Limb (tissue), 2 donors: ENCODE measurements around the gene CRIP1.

Experiments used
- DNase-seq, 2 donors: peaks; one replicate each; pipeline ENCODE4 v3.0.0-alpha.2; 2016; ENCODE audit errors: extremely low spot score in 2 of 2

The CRIP1 gene

DNA sequence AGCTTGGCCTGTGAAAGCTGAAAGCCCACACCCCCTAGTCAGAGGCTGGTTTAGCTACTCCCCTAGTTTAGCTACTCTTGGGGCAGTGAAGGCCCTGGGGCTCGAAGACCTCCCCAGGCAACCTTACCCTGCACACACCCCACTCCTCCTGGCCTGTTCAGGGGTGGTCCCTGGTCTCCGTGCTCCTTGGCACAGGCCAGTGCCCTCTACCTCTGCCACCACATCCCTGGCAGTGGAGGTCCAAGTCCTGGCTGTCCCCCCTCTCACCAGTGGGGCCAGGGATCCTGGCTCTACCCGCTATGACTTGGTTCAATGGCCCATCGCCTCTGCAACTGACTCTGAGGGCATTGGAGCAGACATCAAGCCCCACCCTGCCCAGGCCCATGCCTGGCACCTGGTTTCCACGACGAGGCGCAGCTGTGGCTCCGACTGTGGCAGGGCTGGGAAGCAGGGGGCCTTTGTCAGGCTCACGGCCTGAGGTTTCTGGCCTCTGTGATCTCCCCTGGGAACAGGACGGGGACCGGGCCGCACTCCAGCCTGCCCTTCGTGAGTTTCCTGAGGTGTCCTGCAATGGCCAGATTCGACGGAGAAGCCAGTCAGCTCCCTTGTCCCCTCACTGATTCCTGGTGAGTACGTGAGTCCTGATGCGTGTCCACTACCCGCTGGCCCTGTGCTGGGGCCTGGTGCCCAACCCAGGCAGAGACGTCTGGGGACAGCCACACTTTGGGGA is 45.4 kb downstream of the CRIP1 start:
- no peak for DNase-seq

DNA sequence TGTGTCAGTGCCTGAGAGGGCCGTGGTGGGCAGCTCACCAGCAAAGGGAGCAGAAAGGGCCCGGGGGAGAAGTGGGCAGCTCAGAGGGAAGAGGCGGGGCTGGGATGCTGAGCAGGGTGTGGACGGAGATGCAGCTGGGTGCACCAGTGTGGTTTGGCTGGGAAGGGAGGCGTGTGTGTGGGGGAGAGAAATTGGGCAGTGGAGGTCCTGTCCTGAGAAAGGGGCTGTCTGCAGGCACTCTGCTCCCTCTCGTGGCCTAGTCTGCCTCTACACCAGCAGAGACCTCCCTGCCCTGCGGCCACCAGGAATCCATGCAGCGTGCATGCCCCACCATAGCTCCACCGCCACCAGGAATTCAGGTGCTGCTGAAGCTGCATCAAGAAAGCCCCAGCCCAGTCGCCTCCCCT is 46.1 kb downstream of the CRIP1 start:
- DNase-seq, result no peak

DNA sequence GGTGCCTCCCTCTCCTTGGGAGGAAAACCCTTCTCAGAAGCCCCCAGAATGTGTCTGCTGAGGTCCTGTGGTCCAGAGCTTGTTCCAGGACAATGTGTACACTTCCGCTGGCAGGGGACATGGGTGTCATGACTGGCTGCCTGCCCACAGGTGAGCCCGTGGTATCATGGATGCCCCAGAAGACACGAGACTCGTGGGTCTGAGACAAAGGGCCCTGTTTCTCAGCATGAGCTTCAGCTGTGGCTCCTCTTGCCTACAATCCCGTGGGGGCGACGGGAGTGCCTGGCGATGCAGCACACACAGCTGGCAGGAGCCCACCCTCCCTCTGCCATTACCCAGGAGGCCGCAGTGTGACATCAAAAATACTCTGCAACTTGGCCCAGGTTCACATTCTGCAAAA is 46.7 kb downstream of the CRIP1 start:
- DNase-seq, result no peak

DNA sequence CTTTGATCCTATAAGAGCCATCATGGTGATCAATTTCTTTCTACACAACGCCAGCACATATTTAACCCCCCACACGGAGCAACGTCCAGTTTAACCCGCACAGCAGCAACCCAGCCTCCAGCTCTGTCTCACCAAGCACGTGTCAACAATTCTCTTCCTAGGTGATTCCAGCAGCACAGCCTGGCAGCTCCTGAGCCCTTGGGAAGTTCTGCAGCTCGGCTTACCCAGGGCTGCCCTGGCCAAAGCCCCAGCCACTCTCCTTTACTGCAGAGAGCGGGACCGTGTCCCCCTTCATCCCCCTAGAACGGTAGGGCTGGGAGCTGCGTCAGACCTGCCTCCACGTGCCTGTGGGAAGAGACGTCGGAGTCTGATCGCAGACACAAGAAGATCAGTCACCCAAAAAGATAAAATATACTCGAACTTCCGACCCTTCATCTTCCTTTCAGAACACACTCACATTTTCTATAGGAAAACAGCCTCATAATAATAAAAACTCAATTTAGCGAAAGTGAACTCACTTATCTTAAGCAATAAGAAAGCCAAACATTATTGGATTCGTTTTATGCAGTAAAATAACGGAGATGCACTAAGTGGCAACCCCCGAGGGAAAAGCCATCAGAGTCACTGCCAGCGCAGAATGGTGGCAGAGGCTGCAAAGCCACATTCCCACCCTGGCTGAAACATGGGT is 47.3 kb downstream of the CRIP1 start:
- no peak for DNase-seq

DNA sequence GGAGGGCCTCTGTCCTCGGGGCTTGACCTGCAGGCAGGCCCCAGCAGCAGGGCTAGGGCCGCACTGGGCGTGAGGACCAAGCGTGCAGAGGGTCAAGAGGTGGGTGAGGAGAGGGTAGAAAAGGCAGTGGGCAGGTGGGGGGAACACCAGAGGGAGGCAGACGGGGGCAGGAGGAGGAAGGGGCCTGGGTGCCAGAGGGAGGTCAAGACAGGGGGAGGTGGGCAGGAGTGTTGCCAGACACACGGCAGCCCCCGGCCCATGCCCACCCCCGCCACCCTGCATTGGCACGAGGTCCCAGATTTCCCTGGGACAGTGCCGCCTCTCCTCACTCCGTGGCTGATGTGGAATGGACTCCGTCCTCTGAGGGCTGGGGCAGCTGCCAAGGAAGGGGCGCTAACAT is 47.9 kb downstream of the CRIP1 start:
- no peak for DNase-seq

DNA sequence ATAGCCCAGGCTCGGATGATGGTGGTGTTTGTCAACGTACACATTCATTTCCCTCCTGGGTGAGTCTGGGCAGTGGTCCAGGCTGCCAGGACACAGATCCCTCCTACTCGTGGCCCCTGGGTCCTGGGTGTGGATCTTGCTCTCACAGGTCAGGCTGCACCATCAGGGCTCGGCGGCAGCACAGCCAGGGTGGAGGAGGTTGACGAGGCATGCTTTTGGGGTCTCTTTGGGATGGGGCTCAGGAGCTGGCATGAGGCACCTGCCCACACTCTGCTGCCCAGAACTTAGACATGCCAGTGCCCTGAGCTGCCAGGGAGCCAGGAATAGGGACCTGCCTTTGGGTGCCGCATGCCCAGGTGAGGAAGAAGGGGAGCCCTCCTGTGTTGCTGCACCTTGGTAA is 49.4 kb downstream of the CRIP1 start:
- DNase-seq, result no peak

DNA sequence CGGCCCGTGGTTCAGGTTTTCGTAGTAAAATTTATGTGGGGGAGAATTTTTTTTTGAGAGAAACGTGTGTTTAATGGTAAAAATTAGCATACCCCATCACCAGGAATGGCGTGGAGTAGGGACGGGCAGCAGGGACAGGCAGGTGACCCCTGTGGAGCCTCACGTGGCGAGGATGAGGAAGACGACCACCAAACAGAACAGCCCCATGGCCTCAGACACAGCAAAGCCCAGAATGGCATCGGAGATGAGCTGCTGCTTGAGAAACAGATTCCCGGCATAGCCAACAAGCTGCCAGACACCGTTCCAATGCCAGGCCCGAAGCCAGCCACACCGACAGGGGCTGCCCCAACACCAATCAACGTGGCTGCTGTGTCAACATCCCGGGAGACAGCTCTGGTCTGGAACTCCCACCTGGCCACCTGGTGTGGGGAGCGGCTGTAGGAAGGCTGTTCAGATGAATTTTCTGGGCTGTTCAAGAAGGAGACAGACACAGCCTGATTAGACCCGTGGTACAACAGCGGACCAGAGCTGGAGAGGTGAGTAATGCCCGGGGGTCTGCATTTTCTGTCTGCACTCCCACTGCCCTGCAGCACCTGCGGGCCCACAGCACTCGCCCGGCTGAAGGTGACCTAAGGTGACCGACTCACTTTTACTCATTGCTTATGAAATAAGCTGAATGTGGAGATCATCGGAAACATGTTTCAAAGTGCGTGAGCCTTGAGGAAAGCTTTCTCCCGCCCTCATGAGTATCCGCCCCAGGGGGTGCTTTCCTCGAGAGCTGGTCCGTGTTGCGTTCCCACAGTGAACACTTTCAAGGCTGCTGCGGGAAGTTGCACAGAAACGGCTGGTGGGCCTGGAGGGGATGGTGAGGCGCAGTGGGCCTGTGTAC is 50.2 kb downstream of the CRIP1 start:
- DNase-seq, result no peak

DNA sequence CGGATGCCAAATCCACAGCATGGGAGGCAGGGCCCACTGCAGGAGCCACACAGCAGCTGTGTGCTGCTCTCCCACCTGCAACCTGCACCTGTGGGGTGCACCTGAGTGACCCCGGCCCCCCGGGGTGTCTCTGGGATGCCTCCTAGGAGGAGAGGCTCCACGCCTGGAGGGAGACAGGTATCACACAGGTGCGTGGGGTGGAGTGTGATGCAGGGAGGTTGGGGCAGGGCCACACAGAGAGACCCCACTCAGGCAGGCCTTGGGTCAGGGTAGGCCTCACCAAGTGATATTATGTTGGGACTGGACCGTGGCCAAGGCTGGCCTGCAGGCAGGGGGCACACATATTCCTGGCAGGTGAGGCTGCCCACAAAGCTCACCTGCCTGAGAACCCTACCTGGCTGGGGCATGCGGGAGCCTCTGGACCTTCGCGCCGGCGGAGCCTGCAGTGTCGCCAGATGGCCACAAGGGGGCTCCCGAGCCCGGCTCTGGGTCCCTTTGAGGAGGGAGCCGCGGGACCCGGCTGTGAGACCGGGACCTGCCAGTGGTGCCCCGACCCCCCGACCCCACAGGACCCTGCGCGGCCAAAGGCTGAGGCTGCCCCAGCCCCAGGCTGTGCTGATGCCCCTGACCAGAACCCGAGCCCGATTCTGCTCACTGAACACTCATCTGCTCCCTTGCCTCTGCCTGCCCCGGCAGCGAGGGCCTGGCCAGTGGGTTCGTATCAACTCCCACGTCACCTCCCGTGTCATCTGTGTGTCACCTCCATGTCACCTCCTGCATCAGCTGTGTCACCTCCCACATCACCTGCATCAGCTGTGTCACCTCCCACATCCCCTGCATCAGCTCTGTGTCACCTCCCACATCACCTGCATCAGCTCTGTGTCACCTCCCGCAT is 51.1 kb downstream of the CRIP1 start:
- peak in 1 of 2 donors; percentile 74 for DNase-seq
